Femur (tissue), 1 donor: Measurements from ENCODE around the gene PI16.
"Not testable (repeated sequence)": the region's sequence is repeated elsewhere in the genome, so short reads cannot be mapped to it uniquely, and the experiment has no call there.

Experiments used
- DNase-seq: peaks from one replicate; pipeline ENCODE4 v3.0.0-alpha.2; 2017

The PI16 gene

DNA sequence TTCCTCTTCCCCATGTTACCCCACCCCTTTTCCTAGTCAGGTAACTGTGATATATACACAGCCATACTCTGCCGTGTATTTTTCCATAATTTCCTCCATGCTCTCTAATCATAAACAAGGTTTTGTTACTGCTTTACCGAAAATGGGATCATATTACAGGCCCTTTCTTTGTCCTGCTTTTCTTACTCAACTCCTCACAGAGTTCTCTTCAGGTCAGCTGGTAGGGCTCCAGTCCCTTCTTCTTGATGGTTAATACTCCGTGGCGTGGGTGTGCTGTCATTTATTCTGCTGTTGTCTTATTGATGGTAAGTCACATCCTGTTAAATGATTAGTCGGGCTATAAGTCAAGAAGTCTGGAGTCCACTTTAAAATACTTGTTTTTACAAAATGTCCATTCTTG is 24.9 kb upstream of the PI16 start:
- DNase-seq, result no peak

DNA sequence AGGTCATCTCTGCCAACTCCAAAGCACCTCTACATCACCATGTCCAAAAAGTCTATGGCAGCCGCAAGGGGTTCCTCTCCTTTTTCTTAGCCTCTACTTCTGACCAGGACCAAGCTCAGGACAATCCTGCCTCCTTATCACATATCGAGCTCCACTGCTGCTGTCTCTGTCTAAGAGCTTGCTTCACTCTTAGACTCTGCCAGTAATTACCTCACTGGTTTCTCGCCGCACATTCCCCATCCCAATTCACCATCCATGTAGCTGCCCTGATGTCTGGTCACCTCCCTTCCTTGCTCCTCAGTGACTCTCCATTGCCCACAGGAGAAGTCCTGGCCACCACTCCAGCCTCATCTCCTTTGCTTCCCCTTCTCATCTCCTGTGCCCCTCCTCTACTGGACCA is 24.1 kb upstream of the PI16 start:
- no peak for DNase-seq

DNA sequence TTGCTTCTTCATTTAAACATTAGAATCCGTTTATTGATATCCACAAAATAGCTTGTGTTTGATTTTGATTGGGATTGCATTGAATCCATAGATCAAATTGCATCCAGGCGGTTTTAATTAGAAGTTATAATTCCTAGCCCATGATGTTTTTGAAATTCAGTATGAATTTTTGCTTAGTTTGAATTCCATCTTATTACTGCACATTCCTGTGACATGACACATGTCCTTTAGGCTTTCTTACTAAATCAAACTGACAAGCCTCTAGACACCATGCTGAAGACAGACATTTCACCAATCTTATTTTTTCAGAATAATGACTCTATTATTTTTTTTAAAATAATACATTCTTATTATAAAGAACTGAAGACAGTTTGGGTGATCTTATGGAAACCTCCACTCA is 21.4 kb upstream of the PI16 start:
- DNase-seq, result no peak

DNA sequence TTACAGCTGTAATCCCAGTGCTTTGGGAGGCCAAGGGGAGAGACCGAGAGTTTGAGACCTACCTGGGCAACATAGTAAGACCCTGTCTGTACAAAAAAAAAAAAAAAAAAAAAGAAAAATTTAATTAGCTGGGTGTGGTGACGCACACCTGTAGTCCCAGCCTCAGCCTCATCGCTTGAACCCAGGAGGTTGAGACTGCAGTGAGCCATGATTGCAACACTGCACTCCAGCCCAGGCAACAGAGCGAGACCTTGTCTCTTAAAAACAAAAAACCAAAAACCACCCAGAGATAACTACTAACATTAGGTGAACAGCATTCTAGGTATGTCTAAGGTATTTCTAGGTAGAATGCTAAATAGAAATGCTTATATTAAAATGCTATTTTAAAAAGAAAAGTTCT is 21.0 kb upstream of the PI16 start:
- no peak for DNase-seq

DNA sequence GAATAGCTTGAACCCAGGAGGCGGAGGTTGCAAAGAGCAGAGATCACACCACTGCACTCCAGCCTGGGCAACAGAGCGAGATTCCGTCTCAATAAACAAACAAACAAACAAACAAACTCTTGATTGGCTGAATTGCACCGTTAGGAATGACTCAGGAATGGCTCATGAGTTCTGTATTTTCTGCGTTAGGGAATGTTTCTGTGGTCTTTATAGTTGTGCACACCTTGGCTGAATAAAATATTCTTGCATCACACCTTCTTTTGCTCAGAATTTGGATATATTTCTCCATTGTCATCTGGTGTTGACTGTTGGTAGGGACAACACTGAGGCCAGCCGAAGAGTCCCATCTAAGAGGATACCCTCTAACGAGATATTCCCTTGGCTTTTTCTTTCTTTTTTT is 19.6 kb upstream of the PI16 start:
- no peak for DNase-seq

DNA sequence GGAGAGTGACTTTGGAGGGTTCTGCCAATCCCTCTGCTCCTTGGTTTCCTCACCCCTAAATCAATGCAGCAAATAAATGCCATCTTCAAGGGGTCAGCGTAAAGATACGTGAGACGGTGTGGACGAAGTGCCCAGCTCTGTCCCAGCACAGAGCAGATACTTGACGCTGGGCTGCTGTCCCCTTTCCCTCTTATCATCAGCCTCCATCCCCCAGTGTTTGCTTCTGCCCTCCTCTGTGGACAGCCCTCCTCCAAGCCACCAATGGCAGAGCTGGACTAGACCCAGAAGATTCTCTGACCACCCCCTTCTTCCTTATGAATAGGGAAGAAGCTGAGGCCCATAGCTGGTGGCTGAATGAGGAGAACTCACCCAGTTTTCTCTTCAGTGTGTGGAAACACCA is 17.7 kb upstream of the PI16 start:
- DNase-seq, result no peak

DNA sequence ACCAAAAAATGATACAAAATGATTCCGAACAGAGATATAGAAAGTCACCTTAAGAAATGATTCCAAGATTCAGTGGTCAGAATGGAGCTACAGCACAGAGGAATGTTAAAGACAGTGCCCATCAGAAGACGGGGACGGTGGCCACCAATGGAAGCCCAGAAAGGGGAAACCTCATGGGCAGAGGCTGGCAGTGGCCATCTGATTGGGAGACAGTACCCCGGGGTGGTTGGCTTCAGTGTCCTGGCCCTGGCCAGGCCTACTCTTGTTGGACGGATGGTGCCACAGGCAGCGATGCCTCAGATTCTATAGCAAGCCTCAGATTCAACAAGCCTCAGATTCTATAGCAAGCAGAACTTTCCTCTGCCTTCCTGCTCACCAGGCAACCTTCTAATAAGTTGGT is 16.6 kb upstream of the PI16 start:
- no peak for DNase-seq

DNA sequence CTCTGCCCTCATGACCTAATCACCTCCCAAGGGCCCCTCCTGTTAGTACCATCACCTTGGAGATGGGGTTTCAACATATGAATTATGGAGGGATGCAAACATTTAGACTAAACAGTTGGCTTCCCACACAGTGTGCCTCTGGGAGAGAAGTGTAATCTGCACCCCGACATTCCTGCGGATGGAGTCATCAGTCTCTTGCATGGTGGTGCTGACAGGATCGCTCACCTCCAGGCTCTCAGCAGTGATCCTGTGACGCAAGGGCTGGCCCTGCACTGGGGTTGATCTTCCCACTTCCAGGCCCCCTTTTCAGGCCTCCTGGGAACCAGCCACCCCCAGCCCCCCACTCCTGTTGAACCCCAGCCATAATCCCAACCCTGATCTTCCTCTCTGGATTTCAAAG is 16.0 kb upstream of the PI16 start:
- DNase-seq, result no peak

DNA sequence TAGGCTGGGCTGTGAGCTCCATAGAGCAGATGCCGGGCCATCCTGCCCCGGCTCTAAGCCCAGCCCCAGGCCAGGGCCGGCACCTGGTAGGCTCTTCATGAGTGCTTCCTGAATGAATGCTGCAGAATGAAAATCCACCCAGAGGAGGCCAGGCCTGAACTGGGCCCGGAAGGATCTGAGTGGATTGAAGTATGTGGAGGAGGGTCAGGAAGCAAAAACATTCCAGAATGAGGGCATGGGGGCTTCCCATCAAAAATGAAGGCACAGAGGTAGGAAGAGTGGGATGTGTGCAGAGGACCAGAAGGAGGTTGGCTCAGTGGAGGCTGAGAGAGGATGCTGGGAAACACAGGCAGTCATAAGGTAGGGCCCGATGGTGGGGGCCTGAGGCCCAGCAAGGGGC is 15.5 kb upstream of the PI16 start:
- not testable (repeated sequence) for DNase-seq

DNA sequence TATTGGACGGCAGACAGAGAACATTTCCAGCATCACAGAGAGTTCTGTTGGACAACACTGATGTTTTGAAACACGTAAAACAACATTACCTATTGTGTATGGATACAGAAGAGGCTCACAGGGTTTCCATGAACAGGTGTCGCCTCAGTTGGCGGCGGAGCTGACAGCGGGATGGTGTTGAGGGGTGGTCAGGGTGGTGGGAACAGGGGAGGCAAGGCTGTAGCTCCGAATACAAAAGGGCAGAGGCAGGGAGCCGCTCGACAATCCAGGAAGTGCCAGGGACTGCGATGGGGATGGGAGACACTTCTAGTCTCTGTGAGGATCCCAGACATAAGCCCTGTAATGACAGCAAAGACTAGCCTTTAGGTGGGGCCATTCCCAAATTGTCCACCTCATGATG is 14.5 kb upstream of the PI16 start:
- DNase-seq, result no peak

DNA sequence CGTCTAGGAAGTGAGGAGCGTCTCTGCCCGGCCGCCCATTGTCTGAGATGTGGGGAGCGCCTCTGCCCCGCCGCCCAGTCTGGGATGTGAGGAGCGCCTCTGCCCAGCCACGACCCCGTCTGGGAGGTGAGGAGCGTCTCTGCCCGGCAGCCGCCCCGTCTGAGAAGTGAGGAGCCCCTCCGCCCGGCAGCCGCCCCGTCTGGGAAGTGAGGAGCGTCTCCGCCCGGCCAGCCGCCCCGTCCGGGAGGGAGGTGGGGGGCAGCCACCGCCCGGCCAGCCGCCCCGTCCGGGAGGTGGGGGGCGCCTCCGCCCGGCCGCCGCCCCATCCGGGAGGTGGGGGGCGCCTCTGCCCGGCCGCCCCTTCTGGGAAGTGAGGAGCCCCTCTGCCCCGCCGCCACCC is 13.0 kb upstream of the PI16 start:
- not testable (repeated sequence) for DNase-seq

DNA sequence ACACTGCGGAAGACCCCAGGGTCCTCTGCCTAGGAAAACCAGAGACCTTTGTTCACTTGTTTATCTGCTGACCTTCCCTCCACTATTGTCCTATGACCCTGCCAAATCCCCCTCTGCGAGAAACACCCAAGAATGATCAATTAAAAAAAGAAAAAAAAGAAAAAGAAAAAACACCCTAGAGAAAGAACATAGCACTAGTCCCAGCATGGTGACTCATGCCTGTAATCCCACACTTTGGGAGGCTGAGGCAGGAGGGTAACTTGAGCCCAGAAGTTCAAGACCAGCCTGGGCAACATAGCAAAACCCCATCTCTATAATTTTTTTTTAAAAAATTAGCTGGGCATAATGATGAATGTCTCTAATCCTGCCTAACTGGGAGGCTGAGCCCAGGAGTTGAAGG is 12.2 kb upstream of the PI16 start:
- DNase-seq, result not testable (repeated sequence)

DNA sequence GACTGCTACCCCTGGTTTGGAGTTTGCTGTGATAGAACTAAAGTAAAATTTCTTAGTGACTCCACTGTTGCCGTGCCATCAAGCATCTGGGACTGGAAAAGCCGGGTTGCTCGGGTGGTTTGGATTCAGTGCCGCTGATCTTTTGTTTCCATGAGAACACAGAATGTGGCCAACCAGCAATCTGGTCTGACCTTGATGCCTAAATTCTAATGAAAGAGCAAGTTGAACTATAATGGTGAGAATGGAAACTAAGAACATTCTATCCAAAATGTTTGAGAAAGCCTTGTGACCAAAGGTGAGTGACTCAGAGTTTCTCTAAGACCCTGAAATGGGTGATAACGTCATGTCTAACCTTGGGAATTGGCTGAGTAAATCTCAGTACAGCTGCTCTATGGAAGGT is 9.9 kb upstream of the PI16 start:
- no peak for DNase-seq

DNA sequence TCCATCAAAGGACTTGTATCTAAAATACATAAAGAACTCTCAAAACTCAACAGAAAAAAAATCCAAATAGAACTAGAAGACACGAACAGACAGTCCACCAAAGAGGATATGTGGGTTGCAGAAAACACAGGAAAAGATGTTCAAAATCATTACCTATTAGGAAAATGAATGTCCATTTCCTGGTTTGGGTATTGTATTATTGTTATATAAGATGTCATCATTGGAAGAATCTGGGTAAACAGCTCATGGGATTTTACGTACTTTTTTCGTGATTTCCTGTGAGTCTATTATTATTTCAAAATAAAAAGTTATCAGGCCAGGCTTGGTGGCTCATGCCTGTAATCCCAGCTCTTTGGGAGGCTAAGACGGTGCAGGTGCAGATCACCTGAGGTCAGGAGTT is 9.2 kb upstream of the PI16 start:
- no peak for DNase-seq

DNA sequence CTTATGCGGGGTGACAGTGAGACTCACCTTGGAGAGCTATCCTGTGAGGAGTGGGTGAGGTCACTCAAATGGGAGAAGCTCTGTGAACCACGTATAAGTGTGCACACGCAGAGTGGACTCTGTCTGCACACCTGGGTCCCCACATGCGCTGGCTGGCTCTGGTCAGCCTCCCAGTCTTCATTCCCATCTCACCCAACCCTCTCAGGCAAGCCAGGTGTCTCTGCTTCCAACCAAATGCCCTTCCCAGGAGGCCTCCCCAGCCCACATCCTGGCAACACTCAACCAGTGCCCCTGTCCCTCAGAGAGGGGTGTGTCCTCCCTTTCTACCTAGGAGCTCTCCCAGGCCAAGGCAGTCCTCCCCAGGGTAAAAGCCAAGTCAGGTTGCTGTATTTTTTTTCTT is 8.0 kb upstream of the PI16 start:
- DNase-seq, result no peak

DNA sequence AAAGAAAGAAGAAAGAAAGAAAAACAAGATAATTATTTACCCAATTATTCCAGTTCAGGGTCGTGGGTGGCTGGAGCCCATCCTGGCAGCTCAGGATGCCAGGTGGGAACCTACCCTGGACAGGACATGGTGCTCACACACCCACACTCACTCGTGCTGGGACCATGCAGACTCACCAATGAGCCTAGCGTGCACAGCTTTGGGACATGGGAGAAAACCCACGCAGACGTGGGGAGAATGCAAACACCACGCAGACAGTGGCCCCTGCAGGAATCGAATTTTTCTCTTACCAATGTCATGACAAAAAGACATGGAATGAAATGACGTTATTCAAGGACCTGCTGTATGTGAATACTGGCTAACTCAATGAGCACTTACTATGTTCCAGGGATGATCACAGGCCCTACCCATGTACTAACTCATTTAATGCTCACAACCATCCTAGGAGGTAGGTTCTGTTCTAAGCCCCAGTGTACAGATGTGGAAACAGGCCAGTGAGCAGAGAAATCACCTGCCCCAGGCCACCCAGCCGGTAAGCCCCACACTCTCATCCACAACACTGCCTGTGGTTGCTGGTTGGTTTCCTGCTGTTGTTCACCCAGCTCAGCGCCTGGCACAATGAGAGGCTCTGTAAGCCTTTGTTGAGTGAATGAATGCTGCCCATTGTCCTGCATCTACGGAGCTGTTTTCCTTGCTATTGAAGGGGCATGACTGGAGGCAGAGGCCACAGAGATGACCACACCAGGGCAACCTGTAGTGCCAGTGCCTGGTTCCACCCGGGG is 6.8 kb upstream of the PI16 start:
- DNase-seq, result no peak

DNA sequence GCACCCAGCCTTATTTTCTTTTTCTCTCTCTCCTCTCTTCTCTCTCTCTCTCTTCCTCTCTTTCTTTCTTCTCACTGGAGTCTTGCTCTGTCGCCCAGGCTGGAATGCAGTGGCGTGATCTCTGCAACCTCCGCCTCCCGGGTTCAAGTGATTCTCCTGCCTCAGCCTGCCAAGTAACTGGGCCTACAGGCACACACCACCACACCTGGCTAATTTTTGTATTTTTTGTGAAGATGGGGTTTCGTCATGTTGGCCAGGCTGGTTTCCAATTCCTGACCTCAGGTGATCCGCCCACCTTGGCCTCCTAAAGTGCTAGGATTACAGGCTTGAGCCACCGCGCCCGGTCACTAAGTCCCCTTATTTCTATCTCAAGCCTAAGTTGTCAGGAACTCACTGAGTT is 5.5 kb upstream of the PI16 start:
- not testable (repeated sequence) for DNase-seq

DNA sequence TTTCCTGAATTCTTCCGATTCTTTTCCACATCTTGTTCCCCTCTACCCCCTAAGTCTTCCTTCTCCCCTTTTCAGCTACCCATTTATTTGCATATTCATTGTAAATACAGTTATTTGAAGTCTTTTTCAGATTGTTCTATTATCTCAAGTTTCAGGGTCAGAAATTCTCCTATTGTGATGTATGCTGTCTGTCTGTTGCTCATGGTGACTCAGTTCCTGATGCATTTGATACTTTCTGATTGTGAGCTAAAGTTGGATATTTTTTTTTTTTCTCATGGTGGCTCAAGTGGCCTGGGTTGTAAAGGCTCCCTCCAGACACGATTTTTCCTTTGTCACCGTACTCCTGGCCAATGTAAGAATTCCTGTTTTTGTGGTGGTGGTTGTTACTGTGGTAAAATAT is 4.9 kb upstream of the PI16 start:
- no peak for DNase-seq

DNA sequence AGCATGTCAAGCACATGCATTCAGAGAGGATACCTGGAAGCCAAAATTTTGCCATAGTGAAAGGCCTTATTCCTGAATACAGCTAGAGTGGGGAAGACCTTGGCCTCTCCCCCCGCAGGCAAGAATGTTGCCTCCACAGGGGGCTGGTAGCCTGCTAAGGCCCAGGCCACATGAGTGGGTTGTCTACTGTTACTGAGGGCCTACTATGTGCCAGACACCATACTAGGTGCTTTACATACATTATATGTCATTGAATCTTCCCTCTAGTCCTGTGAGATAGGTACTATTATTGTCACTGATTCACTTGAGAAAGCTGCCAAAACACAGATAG is 642 bp upstream of the PI16 start:
- no peak for DNase-seq

DNA sequence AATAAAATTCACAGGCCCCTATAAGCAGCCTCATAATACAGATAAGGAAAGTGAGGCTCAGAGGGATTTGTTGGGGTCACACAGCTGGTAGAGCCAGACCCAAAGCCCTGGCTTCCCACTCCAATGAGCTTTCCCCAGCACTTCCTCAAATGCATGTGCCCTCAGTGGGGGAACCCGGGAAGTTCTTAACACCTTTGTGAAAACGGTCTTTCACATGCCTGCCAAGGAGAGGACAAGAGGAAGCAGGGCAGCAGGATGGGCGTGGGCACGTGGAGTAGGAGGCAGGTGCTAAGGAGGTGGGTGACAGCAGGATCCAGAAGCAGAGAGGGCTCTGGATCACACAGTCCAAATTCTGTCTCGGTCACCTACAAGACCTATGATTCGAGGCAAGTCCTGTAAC is 598 bp downstream of the PI16 start:
- DNase-seq, result no peak

DNA sequence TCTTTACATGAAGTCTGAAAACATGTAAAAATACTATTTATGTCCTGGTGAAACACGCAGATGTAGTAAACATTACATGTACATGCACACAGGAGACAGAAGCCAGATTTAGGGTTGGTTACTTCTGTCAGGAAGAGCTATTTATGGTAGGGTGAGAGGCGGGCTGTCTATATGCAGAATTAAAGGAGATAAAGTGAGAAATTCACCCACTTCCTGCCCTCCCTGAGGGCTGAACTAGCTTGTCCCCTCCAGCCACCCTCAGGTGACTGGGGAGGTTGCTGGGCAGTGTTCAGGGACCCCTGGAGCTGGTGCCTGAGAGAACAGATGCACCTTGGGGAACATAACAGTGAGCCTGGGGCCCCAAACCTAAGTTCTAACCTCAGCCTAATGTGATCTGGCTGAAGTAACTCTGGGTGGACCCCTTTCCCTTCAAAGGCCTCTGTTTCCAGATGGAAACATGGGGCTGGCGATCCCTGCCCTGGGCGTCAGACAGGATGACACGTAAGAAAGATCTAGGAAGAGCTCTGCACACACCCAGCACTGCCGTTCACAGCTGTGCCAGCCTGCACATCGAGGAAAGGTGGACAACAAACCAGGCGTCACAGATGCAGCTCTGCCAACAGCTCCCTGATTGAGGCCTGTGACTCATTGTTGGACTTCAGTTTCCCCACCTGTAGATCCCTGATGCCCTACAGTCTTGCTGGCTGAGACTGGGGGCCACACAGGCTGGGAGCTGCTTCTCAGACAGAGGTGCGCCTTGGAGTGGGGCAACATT is 1.3 kb downstream of the PI16 start:
- DNase-seq, result no peak

DNA sequence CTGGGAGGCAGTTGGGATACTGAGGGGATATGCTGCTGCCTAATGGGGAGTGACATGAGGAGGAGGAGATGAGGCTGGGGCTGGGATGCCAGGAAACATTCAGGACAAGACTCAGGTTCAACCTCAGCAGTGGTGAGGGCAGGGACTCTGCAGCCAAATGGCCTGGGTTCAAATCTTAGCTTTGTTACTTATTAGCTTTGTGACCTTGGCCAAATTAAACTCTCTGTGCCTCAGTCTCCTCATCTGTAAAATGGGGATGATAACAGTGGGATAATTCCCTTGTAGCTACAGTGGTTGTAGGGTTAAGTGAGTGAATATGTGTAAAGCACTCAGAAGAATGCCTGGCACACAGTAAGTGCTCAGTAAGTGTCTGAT is 1.9 kb downstream of the PI16 start:
- DNase-seq, result no peak

DNA sequence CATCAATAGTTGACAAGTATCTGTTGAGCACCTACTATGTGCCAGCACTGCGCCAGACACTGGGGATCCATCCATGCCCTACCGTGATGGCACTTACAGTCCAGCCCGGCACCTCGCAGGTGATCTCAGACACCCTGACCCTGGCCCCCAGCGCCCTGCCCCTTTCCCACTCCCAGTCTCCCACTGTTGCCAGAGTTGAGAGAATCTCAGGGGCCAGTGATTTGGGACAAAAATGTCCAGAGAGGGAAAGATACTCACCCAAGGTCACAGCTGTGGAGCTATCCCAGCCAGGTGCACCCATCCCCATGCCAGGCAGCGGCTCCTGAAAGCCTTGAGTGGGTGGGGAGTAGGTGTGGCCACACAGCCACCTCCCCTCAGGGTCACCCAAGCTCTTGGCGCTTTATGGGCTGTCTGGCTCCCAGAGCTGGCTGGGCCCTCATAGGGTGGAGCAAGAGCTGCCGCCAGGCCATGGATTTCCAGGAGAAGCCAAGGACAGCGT is 3.3 kb downstream of the PI16 start:
- no peak for DNase-seq

DNA sequence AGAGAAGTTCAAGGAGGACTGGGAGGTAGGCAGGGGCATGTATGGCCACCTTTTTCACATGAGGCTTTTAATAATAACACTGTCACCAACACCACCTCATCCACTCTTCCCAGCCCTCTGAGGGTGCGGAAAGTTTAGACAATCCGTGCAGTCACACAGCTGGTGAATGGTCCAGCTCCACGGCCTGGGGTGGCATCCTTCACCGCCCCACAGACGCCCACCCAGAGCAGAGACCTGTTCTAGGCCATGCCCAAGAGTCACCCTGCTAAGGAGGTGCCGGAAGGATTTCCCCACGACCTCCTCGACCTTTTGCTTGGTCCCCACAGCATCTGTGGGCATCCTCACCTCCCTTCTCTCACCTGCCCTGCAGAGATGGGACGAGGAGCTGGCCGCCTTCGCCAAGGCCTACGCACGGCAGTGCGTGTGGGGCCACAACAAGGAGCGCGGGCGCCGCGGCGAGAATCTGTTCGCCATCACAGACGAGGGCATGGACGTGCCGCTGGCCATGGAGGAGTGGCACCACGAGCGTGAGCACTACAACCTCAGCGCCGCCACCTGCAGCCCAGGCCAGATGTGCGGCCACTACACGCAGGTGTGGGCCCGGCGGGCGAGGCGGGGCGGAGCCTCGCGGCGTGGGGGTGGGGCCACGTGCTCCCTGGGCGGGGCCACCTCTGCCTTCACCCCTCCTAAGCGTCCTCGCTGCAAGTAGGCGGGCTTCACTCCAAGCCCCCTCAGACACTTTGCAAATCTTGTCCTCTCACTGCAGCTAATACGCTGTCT is 4.4 kb downstream of the PI16 start:
- no peak for DNase-seq
